ENCODE data around the gene CPLX4. TPM values are rescaled to one million over a fixed set of nuclear protein-coding genes. Genes with fewer than 3 reads are reported as not detected.
A peak's percentile ranks its signal among the peaks of the same experiment; 100 is the strongest.

The CPLX4 gene
- total RNA-seq, 4 donors from 2014 or later = not detected

GRCh38 chr18:59268721-59269562 is 49.5 kb downstream of the CPLX4 start:
- no peaks in the 10 kb centered on the region for H3K9me3 ChIP-seq
- H3K27ac ChIP-seq = no peak overlapping the region
- intact Hi-C loops (cut with DNase I; ENCODE audit: low total_unique reads) = no loop called here
- peaks cover 0 to 12% of the 10 kb centered on the region in 2 donors for H3K4me1 ChIP-seq
- peaks cover 35 to 92% of the 10 kb centered on the region in 2 donors for H3K27me3 ChIP-seq
- no peaks in the 10 kb centered on the region for H3K36me3 ChIP-seq
- peak in 2 of 4 experiments; percentile 4 for TF ChIP-seq CTCF (IDR thresholded peaks at IDR 0.05)
- TF ChIP-seq POLR2A (IDR thresholded peaks at IDR 0.05) = no peak
- no peak for DNase-seq
- no peak overlapping the region for H3K4me3 ChIP-seq

GRCh38 chr18:59268127-59268720 is 50.2 kb downstream of the CPLX4 start:
- Histone ChIP-seq H3K27ac (no peak overlapping the region), H3K27me3 (peaks cover 30 to 85% of the 10 kb centered on the region in 2 donors), H3K4me3 (no peak overlapping the region), H3K36me3 (no peaks in the 10 kb centered on the region), H3K9me3 (no peaks in the 10 kb centered on the region), H3K4me1 (peaks cover 0 to 7% of the 10 kb centered on the region in 2 donors)
- intact Hi-C loops (cut with DNase I; ENCODE audit: low total_unique reads) = no loop called here
- TF ChIP-seq CTCF (IDR thresholded peaks at IDR 0.05) (no peak), POLR2A (IDR thresholded peaks at IDR 0.05) (no peak)
- no peak for DNase-seq

GRCh38 chr18:59267503-59268126 is 50.8 kb downstream of the CPLX4 start:
- no peak for TF ChIP-seq CTCF (IDR thresholded peaks at IDR 0.05)
- no peak for TF ChIP-seq POLR2A (IDR thresholded peaks at IDR 0.05)
- H3K9me3 ChIP-seq = no peaks in the 10 kb centered on the region
- no peak overlapping the region for H3K4me3 ChIP-seq
- no peak overlapping the region for H3K27ac ChIP-seq
- no peaks in the 10 kb centered on the region for H3K36me3 ChIP-seq
- DNase-seq = no peak
- H3K27me3 ChIP-seq = peaks cover 30 to 80% of the 10 kb centered on the region in 2 donors
- peaks cover 0 to under 1% of the 10 kb centered on the region in 2 donors for H3K4me1 ChIP-seq
- intact Hi-C loops (cut with DNase I; ENCODE audit: low total_unique reads) = no loop called here

- H3K36me3 ChIP-seq = no peaks in the 10 kb centered on the region
- intact Hi-C loops (cut with DNase I; ENCODE audit: low total_unique reads) = no loop called here
- DNase-seq = no peak
- no peak overlapping the region for H3K4me3 ChIP-seq
- no peaks in the 10 kb centered on the region for H3K4me1 ChIP-seq
- TF ChIP-seq CTCF (IDR thresholded peaks at IDR 0.05) (no peak), POLR2A (IDR thresholded peaks at IDR 0.05) (no peak)
- H3K27ac ChIP-seq = no peak overlapping the region
- H3K27me3 ChIP-seq = peaks cover 30 to 76% of the 10 kb centered on the region in 2 donors
- H3K9me3 ChIP-seq = no peaks in the 10 kb centered on the region
Measured at GRCh38 chr18:59266886-59267502, 51.5 kb downstream of the CPLX4 start.
